GM23338 (cell line): Measurements from ENCODE around the gene PFKP. TPM values are rescaled to one million over a fixed set of nuclear protein-coding genes. Genes with fewer than 3 reads are reported as not detected.

ENCODE experiments used
- ATAC-seq: fragments of 200-7000 bp; cut with Tn5 transposase; 3 replicates; pipeline ENCODE4 v1.9.1; 2020
- DNase-seq: peaks from one replicate; pipeline ENCODE4 v3.0.0-alpha.2; 2015; ENCODE audit warnings: low spot score
- H2AFZ ChIP-seq: fragments of 200-600 bp; sonication (generic); 2 replicates; pipeline ENCODE4 v1.8.0; 2016; ENCODE audit warnings: antibody characterized with exemption, mild to moderate bottlenecking, moderate library complexity
- H3F3A ChIP-seq: fragments of 200-600 bp; sonication (generic); replicated peaks from 2 replicates; pipeline ENCODE4 v1.8.0; 2017; ENCODE audit warnings: antibody characterized with exemption, mixed run types, low read depth
- H3K27ac ChIP-seq: fragments of 200-600 bp; sonication (generic); 2 replicates; pipeline ENCODE4 v1.6.1; 2016; ENCODE audit warnings: low read depth
- H3K27me3 ChIP-seq: fragments of 200-600 bp; sonication (generic); 2 replicates; pipeline ENCODE4 v1.8.0; 2016; ENCODE audit warnings: mild to moderate bottlenecking, mixed run types, moderate library complexity; ENCODE audit not compliant: insufficient read depth
- H3K36me3 ChIP-seq: fragments of 200-600 bp; sonication (generic); 2 replicates; pipeline ENCODE4 v1.8.0; 2016; ENCODE audit warnings: mild to moderate bottlenecking; ENCODE audit not compliant: insufficient read depth
- H3K4me1 ChIP-seq: fragments of 200-600 bp; sonication (generic); 2 replicates; pipeline ENCODE4 v1.8.0; 2016; ENCODE audit warnings: mild to moderate bottlenecking, moderate library complexity; ENCODE audit not compliant: insufficient read depth
- H3K4me2 ChIP-seq: fragments of 200-600 bp; sonication (generic); 2 replicates; pipeline ENCODE4 v1.7.1; 2017; ENCODE audit warnings: mixed run types
- H3K4me3 ChIP-seq: fragments of 200-600 bp; sonication (generic); 2 replicates; pipeline ENCODE4 v1.6.1; 2016; ENCODE audit warnings: mixed run types
- H3K79me2 ChIP-seq: fragments of 200-600 bp; sonication (generic); replicated peaks from 2 replicates; pipeline ENCODE4 v1.8.0; 2017; ENCODE audit warnings: mild to moderate bottlenecking; ENCODE audit not compliant: insufficient read depth
- H3K9me2 ChIP-seq: fragments of 200-600 bp; sonication (generic); 2 replicates; pipeline ENCODE4 v1.8.0; 2017; ENCODE audit not compliant: insufficient read depth
- H4K20me1 ChIP-seq: fragments of 200-600 bp; sonication (generic); replicated peaks from 2 replicates; pipeline ENCODE4 v1.8.0; 2017; ENCODE audit warnings: mild to moderate bottlenecking; ENCODE audit not compliant: insufficient read depth
- H3K27ac Mint-ChIP-seq: 2 replicates; pipeline ENCODE4 v1.8.0; 2020; ENCODE audit warnings: inconsistent platforms, mild to moderate bottlenecking, moderate library complexity, mixed read lengths
- H3K27me3 Mint-ChIP-seq: 3 replicates; pipeline ENCODE4 v1.8.0; 2022; ENCODE audit warnings: low read depth, mild to moderate bottlenecking, moderate library complexity, mixed read lengths, inconsistent platforms; ENCODE audit not compliant: insufficient read depth, poor library complexity
- H3K36me3 Mint-ChIP-seq: 3 replicates; pipeline ENCODE4 v1.8.0; 2021; ENCODE audit warnings: low read depth, mild to moderate bottlenecking, inconsistent platforms, moderate library complexity, mixed read lengths
- H3K4me1 Mint-ChIP-seq: 3 replicates; pipeline ENCODE4 v1.8.0; 2020; ENCODE audit warnings: mild to moderate bottlenecking, inconsistent platforms, mixed read lengths
- H3K4me3 Mint-ChIP-seq: 3 replicates; pipeline ENCODE4 v1.8.0; 2021; ENCODE audit warnings: moderate library complexity, mild to moderate bottlenecking, inconsistent platforms, mixed read lengths
- H3K9me3 Mint-ChIP-seq: 3 replicates; pipeline ENCODE4 v1.8.0; 2020; ENCODE audit warnings: moderate library complexity, mild to moderate bottlenecking, inconsistent platforms, mixed read lengths
- CREB1 ChIP-seq: fragments of 250-450 bp; sonication (Bioruptor Pico); IDR thresholded peaks from 2 replicates; pipeline ENCODE4 v1.5.0; 2020; ENCODE audit warnings: low read depth, mild to moderate bottlenecking, moderate library complexity
- EZH2 ChIP-seq: fragments of 200-600 bp; sonication (generic); IDR thresholded peaks from one replicate; pipeline ENCODE4 v1.8.0; 2017; ENCODE audit warnings: antibody characterized with exemption, mild to moderate bottlenecking, low read depth; ENCODE audit not compliant: unreplicated experiment
- EZH2phosphoT487 ChIP-seq: fragments of 200-600 bp; sonication (generic); IDR thresholded peaks from one replicate; pipeline ENCODE4 v1.8.1; 2018; ENCODE audit warnings: antibody characterized with exemption; ENCODE audit not compliant: unreplicated experiment
- JUNB ChIP-seq: IDR thresholded peaks from one replicate; pipeline ENCODE4 v1.6.1; 2016; ENCODE audit warnings: antibody characterized with exemption; ENCODE audit not compliant: unreplicated experiment
- POLR2AphosphoS5 ChIP-seq: IDR thresholded peaks from 2 replicates; pipeline ENCODE4 v1.6.1; 2016; ENCODE audit warnings: antibody characterized with exemption, low read depth
- STAT1 ChIP-seq: IDR thresholded peaks from one replicate; pipeline ENCODE4 v1.6.1; 2016; ENCODE audit warnings: antibody characterized with exemption; ENCODE audit not compliant: unreplicated experiment
- ZNF114 ChIP-seq: fragments of 250-450 bp; sonication (Bioruptor Pico); IDR thresholded peaks from 2 replicates; pipeline ENCODE4 v1.5.0; 2020; ENCODE audit warnings: mild to moderate bottlenecking, moderate library complexity
- polyA plus RNA-seq: library from polyadenylated mRNA; unstranded; fragments of >200 nt; fragmentation: Nextera tagmentation; extraction: Ambion mirVana; gene quantifications from 2 replicates; pipeline ENCODE4 v1.2.1, GENCODE V29; 2016
- total RNA-seq: library from RNA; depleted of rRNA; stranded (reverse); fragments of >200 nt; shearing (Covaris generic); gene quantifications from 2 replicates; pipeline ENCODE4 v1.2.3, GENCODE V29; 2014
- TF ChIP-seq, protein P1 (sequence below), 2 experiments: fragments of 200-600 bp in 1 of 2; sonication (generic) in 1 of 2; conservative IDR thresholded peaks; 2 replicates each; pipeline versions ENCODE4 v1.5.1 to v1.6.1; 2016 to 2017; ENCODE audit warnings: antibody characterized with exemption in 2 of 2, low read depth in 2 of 2, mild to moderate bottlenecking in 2 of 2, moderate library complexity in 1 of 2
- TF ChIP-seq, protein P2 (sequence below): IDR thresholded peaks from 2 replicates; pipeline ENCODE4 v1.6.1; 2016; ENCODE audit warnings: antibody characterized with exemption

Gene PFKP
- total and polyA plus RNA-seq, 2 experiments from 2014 or later: 56.3 to 120 TPM

- no peak for TF ChIP-seq POLR2AphosphoS5
- no peak for TF ChIP-seq EZH2
- TF ChIP-seq, protein P1, sequence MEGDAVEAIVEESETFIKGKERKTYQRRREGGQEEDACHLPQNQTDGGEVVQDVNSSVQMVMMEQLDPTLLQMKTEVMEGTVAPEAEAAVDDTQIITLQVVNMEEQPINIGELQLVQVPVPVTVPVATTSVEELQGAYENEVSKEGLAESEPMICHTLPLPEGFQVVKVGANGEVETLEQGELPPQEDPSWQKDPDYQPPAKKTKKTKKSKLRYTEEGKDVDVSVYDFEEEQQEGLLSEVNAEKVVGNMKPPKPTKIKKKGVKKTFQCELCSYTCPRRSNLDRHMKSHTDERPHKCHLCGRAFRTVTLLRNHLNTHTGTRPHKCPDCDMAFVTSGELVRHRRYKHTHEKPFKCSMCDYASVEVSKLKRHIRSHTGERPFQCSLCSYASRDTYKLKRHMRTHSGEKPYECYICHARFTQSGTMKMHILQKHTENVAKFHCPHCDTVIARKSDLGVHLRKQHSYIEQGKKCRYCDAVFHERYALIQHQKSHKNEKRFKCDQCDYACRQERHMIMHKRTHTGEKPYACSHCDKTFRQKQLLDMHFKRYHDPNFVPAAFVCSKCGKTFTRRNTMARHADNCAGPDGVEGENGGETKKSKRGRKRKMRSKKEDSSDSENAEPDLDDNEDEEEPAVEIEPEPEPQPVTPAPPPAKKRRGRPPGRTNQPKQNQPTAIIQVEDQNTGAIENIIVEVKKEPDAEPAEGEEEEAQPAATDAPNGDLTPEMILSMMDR (conservative IDR thresholded peaks at IDR 0.05; ENCODE audit: low read depth in 2 of 2): no peak
- no peak for TF ChIP-seq ZNF114
- TF ChIP-seq, protein P2, sequence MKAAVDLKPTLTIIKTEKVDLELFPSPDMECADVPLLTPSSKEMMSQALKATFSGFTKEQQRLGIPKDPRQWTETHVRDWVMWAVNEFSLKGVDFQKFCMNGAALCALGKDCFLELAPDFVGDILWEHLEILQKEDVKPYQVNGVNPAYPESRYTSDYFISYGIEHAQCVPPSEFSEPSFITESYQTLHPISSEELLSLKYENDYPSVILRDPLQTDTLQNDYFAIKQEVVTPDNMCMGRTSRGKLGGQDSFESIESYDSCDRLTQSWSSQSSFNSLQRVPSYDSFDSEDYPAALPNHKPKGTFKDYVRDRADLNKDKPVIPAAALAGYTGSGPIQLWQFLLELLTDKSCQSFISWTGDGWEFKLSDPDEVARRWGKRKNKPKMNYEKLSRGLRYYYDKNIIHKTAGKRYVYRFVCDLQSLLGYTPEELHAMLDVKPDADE: no peak
Measured at GRCh38 chr10:3113343-3113720, 46.0 kb downstream of the PFKP start (continued).

GRCh38 chr10:3115685-3116084 lies 48.3 kb downstream of the PFKP start:
- Mint-ChIP-seq H3K4me1 (no peaks in the 10 kb centered on the region), H3K4me3 (no peak overlapping the region), H3K36me3 (peaks cover 88% of the 10 kb centered on the region), H3K9me3 (no peaks in the 10 kb centered on the region), H3K27ac (no peak overlapping the region), H3K27me3 (peaks cover 9% of the 10 kb centered on the region)
- Histone ChIP-seq H3F3A (0 out of 2 replicates have a peak, but pooled peaks cover 3% of the 10 kb centered on the region), H4K20me1 (no peaks in the 10 kb centered on the region; the same call in 1 of the 2 replicates), H3K79me2 (no peaks in the 10 kb centered on the region; the same call in 1 of the 2 replicates), H3K36me3 (peaks cover 22% of the 10 kb centered on the region), H2AFZ (no peak overlapping the region), H3K4me1 (no peaks in the 10 kb centered on the region), H3K9me2 (0 out of 2 replicates have a peak, but pooled peaks cover under 1% of the 10 kb centered on the region), H3K27me3 (no peaks in the 10 kb centered on the region), H3K27ac (no peak overlapping the region), H3K4me2 (no peak overlapping the region), H3K4me3 (no peak overlapping the region)
- DNase-seq (no peak), ATAC-seq (no peak)
- no peak for TF ChIP-seq ZNF114
- no peak for TF ChIP-seq STAT1
- TF ChIP-seq, protein P1 (conservative IDR thresholded peaks at IDR 0.05; ENCODE audit: low read depth in 2 of 2): no peak
- no peak for TF ChIP-seq POLR2AphosphoS5
- TF ChIP-seq, protein P2: no peak
- TF ChIP-seq JUNB: no peak
- TF ChIP-seq EZH2phosphoT487: no peak
- TF ChIP-seq CREB1: no peak
